ENCODE measurements around the gene TMEM14C. TPM values are rescaled to one million over a fixed set of nuclear protein-coding genes. Genes with fewer than 3 reads are reported as not detected.
A peak's percentile ranks its signal among the peaks of the same experiment; 100 is the strongest.

The TMEM14C gene
- total RNA-seq, 3 donors from 2014 or later, result 69.2 to 96.3 (median 86.7) TPM

DNA sequence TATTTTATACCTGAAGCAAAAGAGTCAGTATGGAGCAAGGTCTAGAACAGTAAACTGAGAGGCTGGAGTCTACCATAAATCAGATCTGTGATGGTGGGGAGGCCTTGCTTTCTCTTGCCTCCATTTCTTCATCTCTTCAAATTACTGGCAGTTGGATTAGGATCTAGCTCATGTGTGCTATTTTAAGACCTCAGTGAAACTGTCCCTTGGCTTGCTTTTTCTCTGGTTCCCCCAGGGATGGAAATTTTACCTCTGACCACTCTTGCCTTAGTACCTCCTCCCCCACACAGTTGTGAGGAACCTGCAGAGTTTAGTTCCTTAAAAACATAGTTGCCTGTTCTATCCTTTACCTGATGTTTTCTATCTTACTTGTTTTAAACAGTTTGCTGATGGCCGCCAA is 33.2 kb downstream of the TMEM14C start:
- H3K36me3 ChIP-seq (ENCODE audit: low read depth), result no peaks in the 10 kb centered on the region
- H3K4me3 ChIP-seq, result no peak overlapping the region
- ATAC-seq (no peak), DNase-seq (no peak)
- H3K9me3 ChIP-seq, result no peaks in the 10 kb centered on the region
- no peaks in the 10 kb centered on the region for H3K4me1 ChIP-seq (ENCODE audit: low read depth)
- intact Hi-C loops (cut with DNase I, micrococcal nuclease), result no loop called here
- TF ChIP-seq, protein P1, sequence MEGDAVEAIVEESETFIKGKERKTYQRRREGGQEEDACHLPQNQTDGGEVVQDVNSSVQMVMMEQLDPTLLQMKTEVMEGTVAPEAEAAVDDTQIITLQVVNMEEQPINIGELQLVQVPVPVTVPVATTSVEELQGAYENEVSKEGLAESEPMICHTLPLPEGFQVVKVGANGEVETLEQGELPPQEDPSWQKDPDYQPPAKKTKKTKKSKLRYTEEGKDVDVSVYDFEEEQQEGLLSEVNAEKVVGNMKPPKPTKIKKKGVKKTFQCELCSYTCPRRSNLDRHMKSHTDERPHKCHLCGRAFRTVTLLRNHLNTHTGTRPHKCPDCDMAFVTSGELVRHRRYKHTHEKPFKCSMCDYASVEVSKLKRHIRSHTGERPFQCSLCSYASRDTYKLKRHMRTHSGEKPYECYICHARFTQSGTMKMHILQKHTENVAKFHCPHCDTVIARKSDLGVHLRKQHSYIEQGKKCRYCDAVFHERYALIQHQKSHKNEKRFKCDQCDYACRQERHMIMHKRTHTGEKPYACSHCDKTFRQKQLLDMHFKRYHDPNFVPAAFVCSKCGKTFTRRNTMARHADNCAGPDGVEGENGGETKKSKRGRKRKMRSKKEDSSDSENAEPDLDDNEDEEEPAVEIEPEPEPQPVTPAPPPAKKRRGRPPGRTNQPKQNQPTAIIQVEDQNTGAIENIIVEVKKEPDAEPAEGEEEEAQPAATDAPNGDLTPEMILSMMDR (IDR thresholded peaks at IDR 0.05), result no peak

DNA sequence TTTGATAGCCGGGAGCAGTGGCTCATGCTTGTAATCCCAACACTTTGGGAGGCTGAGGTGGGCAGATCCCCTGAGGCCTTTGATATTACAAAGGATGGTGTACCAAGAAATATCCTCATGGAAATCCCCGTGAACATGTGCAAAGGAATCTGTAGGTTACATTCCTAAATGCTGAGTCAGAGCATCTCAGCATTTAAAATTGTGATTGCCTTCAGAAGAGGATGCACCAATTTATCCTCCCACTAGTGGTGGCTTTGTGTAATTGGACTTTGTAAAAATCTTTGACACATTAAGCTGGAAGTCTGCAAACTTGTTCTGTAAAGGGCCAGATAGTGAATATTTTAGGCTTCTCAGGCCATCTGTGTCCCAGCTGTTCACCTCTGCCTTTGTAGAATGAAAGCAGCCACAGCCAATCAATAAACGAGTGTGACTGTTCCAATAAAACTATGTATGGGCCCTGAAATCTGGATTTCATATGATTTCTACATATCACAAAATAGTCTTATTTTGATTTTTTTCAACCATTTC is 36.5 kb downstream of the TMEM14C start:
- H3K4me3 ChIP-seq, result no peak overlapping the region
- no peaks in the 10 kb centered on the region for H3K9me3 ChIP-seq
- TF ChIP-seq, protein P1 (IDR thresholded peaks at IDR 0.05), result no peak
- intact Hi-C loops (cut with DNase I, micrococcal nuclease), result no loop called here
- ATAC-seq (peak; percentile 59), DNase-seq (no peak)
- no peaks in the 10 kb centered on the region for H3K36me3 ChIP-seq (ENCODE audit: low read depth)
- H3K4me1 ChIP-seq (ENCODE audit: low read depth), result no peaks in the 10 kb centered on the region

DNA sequence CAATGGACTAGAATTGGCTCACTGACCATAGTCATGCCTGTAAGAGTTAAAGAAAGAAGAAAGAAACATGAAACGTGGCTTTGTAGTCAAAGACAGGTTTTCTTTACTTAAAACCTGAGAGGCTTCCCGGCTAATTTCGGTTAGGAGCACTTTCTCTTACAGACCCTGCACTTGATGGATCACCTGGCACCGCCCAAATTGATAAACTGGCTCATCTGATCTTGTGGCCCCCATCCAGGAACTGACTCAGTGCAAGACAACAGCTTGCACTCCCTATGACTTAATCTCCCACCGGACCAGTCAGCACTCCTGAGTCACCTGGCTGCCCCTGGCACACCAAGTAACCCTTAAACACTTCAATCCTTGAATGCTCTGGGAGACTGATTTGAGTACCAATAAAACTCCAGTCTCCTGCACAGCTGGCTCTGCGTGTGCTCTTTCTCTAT is 37.0 kb downstream of the TMEM14C start:
- ATAC-seq (no peak), DNase-seq (no peak)
- H3K4me3 ChIP-seq, result no peak overlapping the region
- no peaks in the 10 kb centered on the region for H3K36me3 ChIP-seq (ENCODE audit: low read depth)
- H3K9me3 ChIP-seq, result no peaks in the 10 kb centered on the region
- TF ChIP-seq, protein P1 (IDR thresholded peaks at IDR 0.05), result no peak
- intact Hi-C loops (cut with DNase I, micrococcal nuclease), result no loop called here
- no peaks in the 10 kb centered on the region for H3K4me1 ChIP-seq (ENCODE audit: low read depth)

DNA sequence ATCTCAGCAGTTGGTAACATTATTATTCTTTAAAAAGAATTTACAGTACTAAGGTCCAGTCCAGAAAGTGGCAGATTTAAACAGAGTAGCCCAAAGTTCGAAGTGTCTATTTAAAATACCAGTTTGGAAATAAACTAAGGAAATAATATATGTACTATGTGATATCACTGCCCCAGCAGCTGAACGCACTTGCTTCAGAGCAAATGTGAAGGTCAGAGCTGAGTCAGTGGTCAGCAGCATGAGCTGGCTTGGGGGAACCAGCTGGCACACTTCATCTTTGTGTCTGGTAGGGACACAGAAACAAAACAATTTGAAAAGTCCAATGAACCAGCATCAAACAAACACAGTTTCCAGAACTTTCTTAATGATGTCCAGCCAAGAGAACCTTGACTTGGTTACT is 40.1 kb downstream of the TMEM14C start:
- DNase-seq (no peak), ATAC-seq (no peak)
- Histone ChIP-seq H3K9me3 (no peaks in the 10 kb centered on the region), H3K4me3 (no peak overlapping the region), H3K36me3 (ENCODE audit: low read depth) (no peaks in the 10 kb centered on the region), H3K4me1 (ENCODE audit: low read depth) (no peaks in the 10 kb centered on the region)
- TF ChIP-seq, protein P1 (IDR thresholded peaks at IDR 0.05), result no peak
- intact Hi-C loops (cut with DNase I, micrococcal nuclease), result no loop called here

DNA sequence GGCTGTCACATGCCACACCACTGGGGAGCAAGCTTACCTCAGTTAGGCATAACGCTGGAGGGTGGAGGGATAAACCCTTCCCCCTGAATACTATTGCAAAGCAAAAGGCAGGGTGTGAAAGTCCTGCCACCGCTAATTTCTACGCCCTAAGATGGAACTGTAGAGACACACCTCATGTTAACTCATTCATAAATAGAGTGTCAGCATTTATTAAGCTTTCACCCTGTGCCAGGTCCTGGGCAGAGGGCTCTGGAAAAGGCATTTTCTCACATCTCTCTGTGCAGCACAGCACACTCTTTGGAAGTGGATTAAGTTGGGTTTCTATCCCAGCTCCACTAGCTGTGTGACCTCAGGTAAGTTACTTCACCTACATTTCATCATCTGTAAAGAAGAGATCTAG is 46.5 kb downstream of the TMEM14C start:
- TF ChIP-seq, protein P1 (IDR thresholded peaks at IDR 0.05), result no peak
- no peak for ATAC-seq
- no peaks in the 10 kb centered on the region for H3K9me3 ChIP-seq
- no peaks in the 10 kb centered on the region for H3K36me3 ChIP-seq (ENCODE audit: low read depth)
- no peaks in the 10 kb centered on the region for H3K4me1 ChIP-seq (ENCODE audit: low read depth)
- intact Hi-C loops (cut with DNase I, micrococcal nuclease), result no loop called here
- H3K4me3 ChIP-seq, result no peak overlapping the region
- no peak for DNase-seq

DNA sequence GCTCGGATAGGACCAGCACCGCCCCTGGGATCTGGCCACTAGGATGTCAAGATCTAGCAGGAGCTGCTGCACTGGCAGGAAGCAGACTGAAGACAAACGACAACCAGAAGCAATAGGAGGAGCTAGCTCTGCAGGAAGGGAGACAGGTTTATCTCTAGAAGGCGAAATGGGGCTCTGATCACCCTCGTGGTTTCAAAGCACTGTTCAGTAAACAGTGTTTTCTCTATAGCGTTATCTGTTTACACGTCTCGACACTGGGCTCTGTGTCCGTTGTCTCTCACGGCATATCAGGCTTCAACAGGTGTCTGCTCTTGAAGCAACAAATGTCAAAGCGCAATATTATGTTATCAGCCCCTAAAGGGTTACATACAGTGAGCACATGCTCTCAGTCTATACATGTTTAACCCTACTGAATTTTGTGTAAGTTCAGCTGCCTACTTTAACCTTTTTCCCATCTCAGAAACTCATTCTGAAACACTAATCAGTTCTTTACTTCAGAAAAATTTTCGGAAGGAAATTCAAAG is 48.6 kb downstream of the TMEM14C start:
- no peak overlapping the region for H3K4me3 ChIP-seq
- no peaks in the 10 kb centered on the region for H3K36me3 ChIP-seq (ENCODE audit: low read depth)
- no peaks in the 10 kb centered on the region for H3K4me1 ChIP-seq (ENCODE audit: low read depth)
- TF ChIP-seq, protein P1 (IDR thresholded peaks at IDR 0.05), result no peak
- intact Hi-C loops (cut with DNase I, micrococcal nuclease), result no loop called here
- ATAC-seq (no peak), DNase-seq (no peak)
- no peaks in the 10 kb centered on the region for H3K9me3 ChIP-seq

Data from mucosa of descending colon (tissue), 3 donors.